Measurements from ENCODE around the gene CFAP54. TPM values are rescaled to one million over a fixed set of nuclear protein-coding genes. Genes with fewer than 3 reads are reported as not detected.
A peak's percentile ranks its signal among the peaks of the same experiment; 100 is the strongest.

CFAP54 gene, protein sequence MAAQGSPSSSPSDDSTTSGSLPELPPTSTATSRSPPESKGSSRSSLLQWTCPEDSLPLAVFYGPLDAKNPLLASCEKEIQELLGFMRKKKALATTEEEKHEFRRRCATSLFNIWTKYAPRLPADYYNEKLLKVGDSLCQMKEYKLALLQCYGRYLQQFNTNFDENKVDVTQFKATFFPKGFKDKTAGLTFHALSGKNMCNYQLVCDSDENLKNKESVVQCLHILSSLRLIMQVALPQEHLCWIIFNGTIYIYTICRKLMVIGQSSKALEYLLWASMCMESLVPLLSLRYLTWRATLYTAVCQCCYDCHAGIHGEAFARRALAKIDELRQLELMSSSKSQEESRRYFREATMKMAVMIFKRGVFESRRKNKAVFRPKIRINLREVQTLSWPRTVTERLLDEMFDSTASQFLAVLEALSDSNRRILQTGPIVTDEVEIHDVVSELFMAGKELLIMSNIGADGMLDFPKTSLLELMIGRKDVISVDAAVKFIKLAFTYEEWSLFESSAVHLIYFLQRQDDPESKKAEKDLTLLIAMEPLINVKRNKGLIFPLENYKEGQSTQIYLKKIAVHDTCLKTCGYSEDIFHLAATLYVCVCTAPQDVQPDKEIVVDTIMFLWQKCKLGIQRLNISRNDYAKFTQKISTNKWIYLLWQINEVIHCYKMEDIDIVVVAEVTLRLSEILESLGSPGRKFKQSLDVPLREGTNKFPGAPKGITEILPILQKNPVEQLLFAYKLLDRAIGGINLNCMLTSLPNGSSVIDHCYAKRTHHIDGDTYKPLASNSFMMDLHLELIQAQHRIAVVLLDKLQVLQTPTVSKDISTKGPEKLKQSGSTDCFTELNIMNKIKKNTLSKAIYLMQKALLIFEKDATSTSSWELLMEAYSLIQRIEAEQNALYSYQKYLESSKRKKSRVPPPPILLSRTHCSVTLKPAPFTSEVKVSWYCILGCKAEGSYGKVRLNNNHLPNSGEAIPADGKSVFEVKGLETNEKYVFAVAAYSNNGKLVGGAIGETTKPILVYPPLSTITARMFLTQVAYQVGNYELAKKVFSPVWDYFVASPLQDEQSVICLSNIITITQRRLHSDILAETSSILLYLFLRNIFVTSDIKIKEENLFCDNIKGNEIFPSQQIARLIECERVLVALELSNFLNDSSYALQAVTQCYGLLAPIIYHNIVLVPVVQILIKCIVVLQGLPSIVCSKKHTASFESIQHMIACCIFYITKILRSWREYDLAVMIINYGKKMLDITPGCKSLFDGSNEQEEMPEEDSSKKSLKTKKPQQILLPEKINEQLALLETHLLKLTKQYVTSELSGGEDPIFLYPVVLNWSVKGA (N-terminal part only)
- total RNA-seq = 1.7 TPM

DNA sequence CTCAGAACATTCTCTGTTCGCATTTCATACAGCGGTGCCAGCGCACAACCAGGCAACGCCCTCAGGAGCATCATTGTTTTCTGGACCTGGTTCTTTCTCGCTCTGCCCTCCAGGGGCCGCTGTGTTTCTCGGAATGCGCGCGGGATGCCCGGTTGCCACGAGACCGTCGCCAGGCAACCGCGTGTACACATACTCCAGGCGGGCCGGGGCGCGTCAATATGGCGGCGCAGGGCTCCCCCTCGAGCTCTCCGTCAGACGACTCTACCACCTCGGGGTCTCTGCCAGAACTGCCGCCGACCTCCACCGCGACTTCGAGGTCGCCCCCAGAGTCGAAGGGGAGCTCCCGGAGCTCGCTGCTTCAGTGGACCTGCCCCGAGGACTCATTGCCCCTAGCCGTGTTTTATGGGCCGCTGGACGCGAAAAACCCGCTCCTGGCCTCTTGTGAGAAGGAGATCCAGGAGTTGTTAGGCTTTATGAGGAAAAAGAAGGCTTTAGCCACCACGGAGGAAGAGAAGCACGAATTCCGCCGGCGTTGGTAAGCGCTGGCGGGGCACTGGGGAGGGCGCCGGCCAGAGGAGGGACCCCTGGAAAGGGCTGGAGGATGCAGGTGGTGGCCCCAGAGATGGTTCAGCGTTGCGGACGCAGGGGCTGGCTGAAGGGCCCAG lies at the start of gene CFAP54:
CFAP54 (plus strand) TSS at position 186 of the 665 bp plus-strand sequence; CDS start at position 219, 33 bp downstream.
- no peaks in the 10 kb centered on the region for H3K9me3 ChIP-seq
- DNase-seq (ENCODE audit: extremely low spot score in 2 of 2) = peak; percentile 95 to 97
- H3K27me3 ChIP-seq = no peaks in the 10 kb centered on the region
- no peaks in the 10 kb centered on the region for H3K36me3 ChIP-seq
- peak within 1 kb of the TSS; percentile 53 to 54 for H3K4me3 ChIP-seq
- intact Hi-C loops (cut with DNase I) = no loop called here
- no peak for TF ChIP-seq POLR2A (IDR thresholded peaks at IDR 0.05)
- TF ChIP-seq POLR2AphosphoS5 (IDR thresholded peaks at IDR 0.05; ENCODE audit: insufficient read depth in 1 of 2, low read depth in 1 of 2) = peak; percentile 69 to 75
- TF ChIP-seq, protein P1, sequence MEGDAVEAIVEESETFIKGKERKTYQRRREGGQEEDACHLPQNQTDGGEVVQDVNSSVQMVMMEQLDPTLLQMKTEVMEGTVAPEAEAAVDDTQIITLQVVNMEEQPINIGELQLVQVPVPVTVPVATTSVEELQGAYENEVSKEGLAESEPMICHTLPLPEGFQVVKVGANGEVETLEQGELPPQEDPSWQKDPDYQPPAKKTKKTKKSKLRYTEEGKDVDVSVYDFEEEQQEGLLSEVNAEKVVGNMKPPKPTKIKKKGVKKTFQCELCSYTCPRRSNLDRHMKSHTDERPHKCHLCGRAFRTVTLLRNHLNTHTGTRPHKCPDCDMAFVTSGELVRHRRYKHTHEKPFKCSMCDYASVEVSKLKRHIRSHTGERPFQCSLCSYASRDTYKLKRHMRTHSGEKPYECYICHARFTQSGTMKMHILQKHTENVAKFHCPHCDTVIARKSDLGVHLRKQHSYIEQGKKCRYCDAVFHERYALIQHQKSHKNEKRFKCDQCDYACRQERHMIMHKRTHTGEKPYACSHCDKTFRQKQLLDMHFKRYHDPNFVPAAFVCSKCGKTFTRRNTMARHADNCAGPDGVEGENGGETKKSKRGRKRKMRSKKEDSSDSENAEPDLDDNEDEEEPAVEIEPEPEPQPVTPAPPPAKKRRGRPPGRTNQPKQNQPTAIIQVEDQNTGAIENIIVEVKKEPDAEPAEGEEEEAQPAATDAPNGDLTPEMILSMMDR (IDR thresholded peaks at IDR 0.05) = peak; percentile 86 to 91 (median 91)
- H3K4me1 ChIP-seq = peaks cover 5% of the 10 kb centered on the region
- H3K27ac ChIP-seq = no peak within 1 kb of the TSS

DNA sequence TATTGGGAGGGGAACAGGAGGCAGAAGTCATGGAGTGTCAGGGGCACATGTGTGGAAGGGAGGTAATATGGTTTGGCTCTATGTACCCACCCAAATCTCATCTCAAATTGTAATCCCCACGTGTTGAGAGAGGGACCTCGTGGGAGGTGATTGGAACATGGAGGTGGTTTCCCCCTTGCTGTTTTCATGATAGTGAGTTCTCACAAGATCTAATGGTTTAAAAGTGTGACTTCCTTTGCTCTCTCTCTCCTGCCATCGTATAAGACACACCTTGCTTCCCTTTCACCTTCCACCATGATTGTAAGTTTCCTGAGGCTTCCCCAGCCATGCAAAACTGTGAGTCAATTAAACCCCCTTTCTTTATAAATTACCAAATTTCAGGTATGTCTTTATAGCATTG lies 47.6 kb upstream of the CFAP54 start:
- DNase-seq (ENCODE audit: extremely low spot score in 2 of 2) = no peak
- no peaks in the 10 kb centered on the region for H3K9me3 ChIP-seq
- H3K27ac ChIP-seq = no peak overlapping the region
- TF ChIP-seq POLR2AphosphoS5 (IDR thresholded peaks at IDR 0.05; ENCODE audit: insufficient read depth in 1 of 2, low read depth in 1 of 2) (no peak), POLR2A (IDR thresholded peaks at IDR 0.05) (no peak)
- TF ChIP-seq, protein P1 (IDR thresholded peaks at IDR 0.05) = no peak
- intact Hi-C loops (cut with DNase I) = no loop called here
- H3K4me1 ChIP-seq = no peaks in the 10 kb centered on the region
- H3K4me3 ChIP-seq = no peak overlapping the region
- no peaks in the 10 kb centered on the region for H3K36me3 ChIP-seq
- no peaks in the 10 kb centered on the region for H3K27me3 ChIP-seq

DNA sequence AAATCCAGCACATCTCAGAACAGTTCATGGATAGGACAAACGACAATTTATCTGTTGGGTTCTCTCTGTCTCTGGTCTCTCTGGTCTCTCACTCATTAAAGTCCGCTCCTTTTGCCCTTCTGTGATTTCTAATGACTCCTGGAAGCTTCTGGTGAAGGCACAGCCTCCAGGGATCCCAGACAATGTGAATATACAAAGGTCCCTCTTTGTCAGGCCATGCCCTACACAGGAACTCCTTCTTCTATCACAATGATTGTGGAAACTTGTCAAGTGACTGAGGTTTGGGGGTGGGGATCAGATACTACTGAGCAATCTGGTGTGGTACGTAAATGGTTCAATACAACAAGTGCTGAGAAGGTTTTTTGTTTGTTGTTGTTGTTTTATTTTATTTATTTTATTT lies 46.5 kb upstream of the CFAP54 start:
- Histone ChIP-seq H3K36me3 (no peaks in the 10 kb centered on the region), H3K27me3 (no peaks in the 10 kb centered on the region), H3K4me1 (no peaks in the 10 kb centered on the region), H3K27ac (no peak overlapping the region), H3K9me3 (no peaks in the 10 kb centered on the region), H3K4me3 (no peak overlapping the region)
- intact Hi-C loops (cut with DNase I) = no loop called here
- no peak for TF ChIP-seq POLR2AphosphoS5 (IDR thresholded peaks at IDR 0.05; ENCODE audit: insufficient read depth in 1 of 2, low read depth in 1 of 2)
- TF ChIP-seq, protein P1 (IDR thresholded peaks at IDR 0.05) = no peak
- no peak for TF ChIP-seq POLR2A (IDR thresholded peaks at IDR 0.05)
- no peak for DNase-seq (ENCODE audit: extremely low spot score in 2 of 2)

DNA sequence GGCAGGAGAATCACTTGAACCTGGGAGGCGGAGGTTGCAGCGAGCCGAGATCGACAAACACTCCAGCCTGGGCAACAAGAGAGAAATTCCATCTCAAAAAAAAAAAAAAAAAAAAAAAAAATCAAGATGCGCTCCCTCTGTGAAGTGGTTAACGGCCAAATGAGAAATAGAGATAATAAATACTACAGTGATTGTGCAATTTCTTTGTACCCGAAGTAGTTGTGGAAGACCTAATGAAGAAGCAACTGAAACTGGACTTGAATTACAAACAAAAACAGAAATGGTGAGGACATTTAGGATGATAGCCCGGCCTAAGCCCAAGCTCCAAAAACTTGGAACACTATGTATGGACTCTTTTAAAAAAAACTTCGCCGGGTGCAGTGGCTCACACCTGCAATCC lies 45.0 kb upstream of the CFAP54 start:
- H3K4me3 ChIP-seq = no peak overlapping the region
- H3K36me3 ChIP-seq = no peaks in the 10 kb centered on the region
- intact Hi-C loops (cut with DNase I) = no loop called here

More for the DNA sequence above, 45.0 kb upstream of the CFAP54 start:
- TF ChIP-seq POLR2A (IDR thresholded peaks at IDR 0.05) = no peak
- TF ChIP-seq POLR2AphosphoS5 (IDR thresholded peaks at IDR 0.05; ENCODE audit: insufficient read depth in 1 of 2, low read depth in 1 of 2) = no peak
- TF ChIP-seq, protein P1 (IDR thresholded peaks at IDR 0.05) = no peak
- Histone ChIP-seq H3K4me1 (no peaks in the 10 kb centered on the region), H3K27ac (no peak overlapping the region), H3K9me3 (no peaks in the 10 kb centered on the region), H3K27me3 (no peaks in the 10 kb centered on the region)
- DNase-seq (ENCODE audit: extremely low spot score in 2 of 2) = no peak
